OCI-LY1 (cell line): ENCODE measurements around the gene HOXC10.

Experiments used
- H2AFZ ChIP-seq: fragments of 200-600 bp; sonication (generic), shearing (Covaris generic); 2 replicates; pipeline ENCODE4 v1.6.0; 2014; ENCODE audit warnings: antibody characterized with exemption, mild to moderate bottlenecking, low read length
- H3F3A ChIP-seq: fragments of 200-600 bp; sonication (generic), shearing (Covaris generic); 2 replicates; pipeline ENCODE4 v1.6.0; 2014; ENCODE audit warnings: mild to moderate bottlenecking, antibody characterized with exemption, low read length, moderate library complexity; ENCODE audit not compliant: insufficient read depth
- H3K27ac ChIP-seq: fragments of 200-600 bp; sonication (generic); 2 replicates; pipeline ENCODE4 v1.5.1; 2014; ENCODE audit warnings: low read length, mixed run types, mild to moderate bottlenecking, low read depth; ENCODE audit not compliant: poor library complexity, severe bottlenecking
- H3K27me3 ChIP-seq: fragments of 200-600 bp; sonication (generic); 2 replicates; pipeline ENCODE4 v1.6.0; 2014; ENCODE audit warnings: antibody characterized with exemption, mild to moderate bottlenecking, low read length, moderate library complexity; ENCODE audit not compliant: insufficient read depth
- H3K36me3 ChIP-seq: fragments of 200-600 bp; sonication (generic); 2 replicates; pipeline ENCODE4 v1.6.1; 2014; ENCODE audit warnings: mild to moderate bottlenecking, antibody characterized with exemption, low read length, moderate library complexity, mixed read lengths; ENCODE audit not compliant: insufficient read depth
- H3K4me1 ChIP-seq: fragments of 200-600 bp; sonication (generic); 2 replicates; pipeline ENCODE4 v1.5.1; 2014; ENCODE audit warnings: mild to moderate bottlenecking, low read length, moderate library complexity; ENCODE audit not compliant: insufficient read depth, severe bottlenecking
- H3K4me2 ChIP-seq: fragments of 200-600 bp; sonication (generic), shearing (Covaris generic); 2 replicates; pipeline ENCODE4 v1.6.1; 2014; ENCODE audit warnings: low read length
- H3K4me3 ChIP-seq: fragments of 200-600 bp; sonication (generic); 2 replicates; pipeline ENCODE4 v1.5.1; 2014; ENCODE audit warnings: low read length, low read depth, mild to moderate bottlenecking, mixed read lengths; ENCODE audit not compliant: poor library complexity, severe bottlenecking
- H3K79me2 ChIP-seq: fragments of 200-600 bp; shearing (Covaris generic); 2 replicates; pipeline ENCODE4 v1.6.1; 2016; ENCODE audit warnings: mixed run types, low read length, mixed read lengths; ENCODE audit not compliant: insufficient read depth
- H3K9ac ChIP-seq: fragments of 200-600 bp; sonication (generic), shearing (Covaris generic); 2 replicates; pipeline ENCODE4 v1.6.1; 2014; ENCODE audit warnings: mild to moderate bottlenecking, low read length, mixed read lengths
- H3K9me2 ChIP-seq: fragments of 200-600 bp; sonication (generic), shearing (Covaris generic); 2 replicates; pipeline ENCODE4 v1.6.1; 2014; ENCODE audit warnings: low read depth, mild to moderate bottlenecking, low read length, mixed read lengths
- H3K9me3 ChIP-seq: fragments of 200-600 bp; shearing (Covaris generic); 2 replicates; pipeline ENCODE4 v1.6.1; 2014; ENCODE audit warnings: low read length, mixed read lengths
- H4K20me1 ChIP-seq: fragments of 200-600 bp; sonication (generic), shearing (Covaris generic); 2 replicates; pipeline ENCODE4 v1.6.0; 2016; ENCODE audit warnings: mild to moderate bottlenecking, low read length; ENCODE audit not compliant: insufficient read depth
- CTCF ChIP-seq: fragments of 200-600 bp; sonication (generic), shearing (Covaris generic); IDR thresholded peaks from 2 replicates; pipeline ENCODE4 v1.5.1; 2017; ENCODE audit warnings: mild to moderate bottlenecking, antibody characterized with exemption, low read length, moderate library complexity, mixed read lengths
- EZH2 ChIP-seq: fragments of 200-600 bp; sonication (generic), shearing (Covaris generic); IDR thresholded peaks from 2 replicates; pipeline ENCODE4 v1.8.0; 2017; ENCODE audit warnings: borderline replicate concordance, mixed run types, mild to moderate bottlenecking, antibody characterized with exemption, low read length, moderate library complexity, mixed read lengths

HOXC10 gene

DNA sequence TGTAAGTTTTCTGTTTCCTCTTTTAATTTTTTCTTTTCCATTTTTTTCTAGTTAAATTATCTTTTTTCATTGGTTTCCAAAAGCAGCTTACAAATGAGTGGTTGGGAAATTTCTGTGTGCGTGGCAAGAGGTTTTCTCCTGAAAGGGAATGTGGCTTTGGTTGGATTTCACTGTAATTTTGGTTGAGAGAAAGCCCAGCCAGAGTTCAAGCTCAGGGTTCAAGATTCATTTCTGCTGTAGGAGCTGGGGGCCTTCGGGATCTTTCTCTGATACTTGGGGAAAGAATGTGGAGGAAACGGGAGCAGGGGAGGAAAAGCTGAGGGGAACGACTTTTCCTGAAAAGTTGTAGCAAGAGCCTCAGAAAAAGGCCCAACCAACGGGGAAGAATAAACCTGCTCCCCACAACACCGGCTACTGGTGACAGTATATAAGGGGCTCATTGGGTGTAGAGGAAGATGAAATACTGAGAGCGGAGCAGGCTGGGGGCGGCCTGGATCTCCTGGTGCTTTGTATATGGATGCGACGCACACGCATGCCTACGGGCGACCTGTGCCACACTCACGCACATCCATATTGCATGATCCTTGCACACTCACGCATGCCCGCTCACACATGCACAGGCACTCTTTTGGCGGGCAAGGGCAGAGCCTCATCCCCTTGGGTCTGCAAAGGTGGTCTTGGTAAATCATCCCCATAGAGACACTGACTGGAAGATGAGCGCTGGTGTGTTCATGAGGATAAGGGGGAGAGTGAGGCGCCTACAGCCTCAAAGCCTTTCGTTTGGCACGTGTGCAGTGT is 1.9 kb downstream of the HOXC10 start:
- Histone ChIP-seq H3K36me3 (no peaks in the 10 kb centered on the region), H3K4me1 (peaks cover 7% of the 10 kb centered on the region), H3F3A (no peaks in the 10 kb centered on the region), H3K9ac (no peak overlapping the region), H3K4me3 (no peak overlapping the region), H3K27ac (no peak overlapping the region), H3K79me2 (no peaks in the 10 kb centered on the region), H2AFZ (no peak overlapping the region), H3K4me2 (no peak overlapping the region), H3K27me3 (peaks cover 6% of the 10 kb centered on the region), H3K9me3 (no peaks in the 10 kb centered on the region), H3K9me2 (no peaks in the 10 kb centered on the region), H4K20me1 (no peaks in the 10 kb centered on the region)
- TF ChIP-seq EZH2 (no peak), CTCF (no peak)

- TF ChIP-seq EZH2: no peak
- no peak for TF ChIP-seq CTCF
- H3K9me3 ChIP-seq: no peaks in the 10 kb centered on the region
- H3F3A ChIP-seq: no peaks in the 10 kb centered on the region
- H3K27ac ChIP-seq: no peak overlapping the region
- no peak overlapping the region for H3K4me3 ChIP-seq
- H3K36me3 ChIP-seq: no peaks in the 10 kb centered on the region
- H3K4me2 ChIP-seq: no peak overlapping the region
- H3K9me2 ChIP-seq: no peaks in the 10 kb centered on the region
- H3K9ac ChIP-seq: no peak overlapping the region
- no peak overlapping the region for H2AFZ ChIP-seq
- H3K4me1 ChIP-seq: peaks cover 7% of the 10 kb centered on the region
- no peaks in the 10 kb centered on the region for H4K20me1 ChIP-seq
- no peaks in the 10 kb centered on the region for H3K79me2 ChIP-seq
- peaks cover 6% of the 10 kb centered on the region for H3K27me3 ChIP-seq
Measured at GRCh38 chr12:53987787-53988230, 2.9 kb downstream of the HOXC10 start.

DNA sequence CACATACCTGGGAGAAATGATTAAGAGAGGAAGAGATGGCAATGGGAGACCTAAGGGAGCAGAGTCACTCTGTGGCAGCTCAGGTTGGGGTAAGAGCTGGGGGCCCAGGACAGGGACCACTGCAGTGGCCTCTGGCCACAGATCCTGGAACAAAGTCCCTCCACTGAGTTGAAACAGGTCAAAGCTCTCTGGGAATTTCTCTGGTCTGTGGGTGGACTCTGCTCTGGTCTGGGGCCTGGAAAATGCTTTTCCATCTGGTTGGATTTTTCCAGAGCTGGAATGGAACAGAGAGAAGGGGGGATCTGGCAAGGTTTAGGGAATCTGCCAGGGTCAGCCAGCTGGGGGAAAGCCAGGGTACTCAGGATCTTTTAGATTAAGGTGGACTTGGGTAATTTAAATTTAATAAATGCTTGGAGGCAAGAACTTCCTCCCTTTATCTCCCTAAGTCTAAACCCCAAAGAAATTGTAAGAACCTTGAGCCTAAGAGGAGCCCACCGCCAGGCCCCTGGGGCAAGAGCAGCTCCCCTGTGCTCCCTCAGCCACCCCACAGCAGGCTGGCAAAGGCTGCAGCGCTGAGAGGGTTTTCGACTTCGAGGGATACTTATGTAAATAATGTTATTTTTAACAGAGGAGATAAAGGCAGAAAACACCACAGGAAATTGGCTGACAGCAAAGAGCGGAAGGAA is 3.7 kb downstream of the HOXC10 start:
- Histone ChIP-seq H3K79me2 (no peaks in the 10 kb centered on the region), H3K4me2 (no peak overlapping the region), H3K27ac (no peak overlapping the region), H3K27me3 (peaks cover 6% of the 10 kb centered on the region; the same call in 1 of the 2 replicates), H3K9me2 (no peaks in the 10 kb centered on the region), H3K36me3 (no peaks in the 10 kb centered on the region), H3K9me3 (no peaks in the 10 kb centered on the region), H3F3A (no peaks in the 10 kb centered on the region), H3K9ac (no peak overlapping the region), H3K4me1 (peaks cover 7% of the 10 kb centered on the region), H2AFZ (no peak overlapping the region), H3K4me3 (no peak overlapping the region), H4K20me1 (no peaks in the 10 kb centered on the region)
- TF ChIP-seq CTCF: no peak
- TF ChIP-seq EZH2: no peak
